HG03442 (cell line): ENCODE data around the gene KIF23.

ENCODE experiments used
- ATAC-seq: cut with Tn5 transposase; IDR thresholded peaks from one replicate; pipeline ENCODE4 v1.9.1; 2021; ENCODE audit warnings: mild to moderate bottlenecking, moderate library complexity; ENCODE audit not compliant: unreplicated experiment

The KIF23 gene

GRCh38 chr15:69462493-69463181 lies 48.5 kb downstream of the KIF23 start:
- peak; percentile 92 for ATAC-seq

- no peak for ATAC-seq
Observed at GRCh38 chr15:69463182-69463756, 49.1 kb downstream of the KIF23 start.

GRCh38 chr15:69465253-69465652 lies 51.1 kb downstream of the KIF23 start:
- ATAC-seq = no peak

- no peak for ATAC-seq
Observed at GRCh38 chr15:69466733-69467132, 52.6 kb downstream of the KIF23 start.

GRCh38 chr15:69467636-69468035 lies 53.5 kb downstream of the KIF23 start:
- no peak for ATAC-seq

GRCh38 chr15:69468241-69469121 lies 54.3 kb downstream of the KIF23 start:
- ATAC-seq = no peak

- ATAC-seq = no peak
Observed at GRCh38 chr15:69469467-69470201, 55.5 kb downstream of the KIF23 start.

GRCh38 chr15:69472046-69472445 lies 57.9 kb downstream of the KIF23 start:
- no peak for ATAC-seq

GRCh38 chr15:69472562-69472961 lies 58.4 kb downstream of the KIF23 start:
- ATAC-seq = no peak

GRCh38 chr15:69474291-69474690 lies 60.1 kb downstream of the KIF23 start:
- ATAC-seq = no peak

- ATAC-seq = no peak
Observed at GRCh38 chr15:69474846-69475455, 60.8 kb downstream of the KIF23 start.

GRCh38 chr15:69475769-69476358 lies 61.7 kb downstream of the KIF23 start:
- ATAC-seq = no peak

- ATAC-seq = no peak
Observed at GRCh38 chr15:69476704-69477473, 62.7 kb downstream of the KIF23 start.

- no peak for ATAC-seq
Observed at GRCh38 chr15:69478259-69478781, 64.2 kb downstream of the KIF23 start.

- no peak for ATAC-seq
Observed at GRCh38 chr15:69479081-69479480, 64.9 kb downstream of the KIF23 start.

GRCh38 chr15:69479971-69480370 lies 65.8 kb downstream of the KIF23 start:
- ATAC-seq = no peak

- no peak for ATAC-seq
Observed at GRCh38 chr15:69480932-69481331, 66.8 kb downstream of the KIF23 start.

GRCh38 chr15:69482686-69483256 lies 68.6 kb downstream of the KIF23 start:
- ATAC-seq = no peak

GRCh38 chr15:69484837-69485236 lies 70.7 kb downstream of the KIF23 start:
- ATAC-seq = no peak
